Endothelial cell of umbilical vein (primary cell): Measurements from ENCODE around the gene ARHGAP32. TPM values are rescaled to one million over a fixed set of nuclear protein-coding genes. Genes with fewer than 3 reads are reported as not detected.

Experiments used
- BruUV-seq: library from RNA; stranded (reverse); fragments of 400-500 nt; replicated peaks from 2 replicates; lab custom pipeline; 2021; lab: Mats Ljungman, UMichigan
- CTCF ChIA-PET: fragments of 300-600, 350-600 bp; sonication (Branson Sonifier 250); formaldehyde crosslinking; loops from one replicate; lab custom pipeline; 2021; ENCODE audit warnings: antibody characterized with exemption, inconsistent platforms; lab: Charles Lee
- POLR2A ChIA-PET: fragments of 300-600, 350-600 bp; sonication (Branson Sonifier 250); formaldehyde crosslinking; loops from one replicate; lab custom pipeline; 2021; ENCODE audit warnings: antibody characterized with exemption, inconsistent platforms; lab: Charles Lee
- DNase-seq: peaks from one replicate; pipeline ENCODE4 v3.0.0-alpha.2; 2011; ENCODE audit warnings: low read depth, low spot score
- FAIRE-seq: peaks from 2 replicates; lab custom pipeline; 2011; peaks lifted over from hg19 to GRCh38; lab: Jason Lieb, UNC
- H2AFZ ChIP-seq: 2 replicates; pipeline ENCODE4 v1.6.0; 2012; ENCODE audit warnings: low read depth, low read length, control low read depth, inconsistent platforms
- H3K27ac ChIP-seq: 2 replicates; pipeline ENCODE4 v1.5.1; 2011; ENCODE audit warnings: low read depth, mild to moderate bottlenecking, control low read depth, low read length, moderate library complexity; ENCODE audit not compliant: insufficient read depth
- H3K27me3 ChIP-seq, 2 experiments: 2 replicates each; pipeline versions ENCODE4 v1.6.0 to v1.6.1; 2011; ENCODE audit warnings: low read length in 2 of 2, mixed read lengths in 1 of 2; ENCODE audit not compliant: control insufficient read depth in 2 of 2, insufficient read depth in 2 of 2
- H3K36me3 ChIP-seq, 2 experiments: 2 replicates in 1 of 2; 3 replicates in 1 of 2; pipeline ENCODE4 v1.5.1; 2011; ENCODE audit warnings: low read length in 2 of 2, mild to moderate bottlenecking in 1 of 2, moderate library complexity in 1 of 2; ENCODE audit not compliant: control insufficient read depth in 2 of 2, insufficient read depth in 2 of 2; ENCODE audit errors: extremely low read depth in 1 of 2
- H3K4me1 ChIP-seq: 3 replicates; pipeline ENCODE4 v1.5.1; 2011; ENCODE audit warnings: mild to moderate bottlenecking, low read length; ENCODE audit not compliant: control insufficient read depth, insufficient read depth; ENCODE audit errors: extremely low read depth
- H3K4me2 ChIP-seq: 2 replicates; pipeline ENCODE4 v1.6.1; 2011; ENCODE audit warnings: low read length, control low read depth, mixed read lengths; ENCODE audit not compliant: insufficient read depth
- H3K4me3 ChIP-seq, 3 experiments: fragments of 200-600 bp in 1 of 3; sonication (generic), shearing (Covaris generic) in 1 of 3; replicated peaks in 1 of 3; 2 replicates each; pipeline ENCODE4 v1.5.1; 2011 to 2016; ENCODE audit warnings: control low read depth in 3 of 3, low read length in 3 of 3, mild to moderate bottlenecking in 2 of 3, inconsistent platforms in 1 of 3, low read depth in 1 of 3, moderate library complexity in 1 of 3; ENCODE audit not compliant: insufficient read depth in 1 of 3
- H3K79me2 ChIP-seq: 2 replicates; pipeline ENCODE4 v1.6.0; 2012; ENCODE audit warnings: low read length, inconsistent platforms; ENCODE audit not compliant: control insufficient read depth, insufficient read depth
- H3K9ac ChIP-seq: replicated peaks from 2 replicates; pipeline ENCODE3; 2011; ENCODE audit warnings: low read length, control low read depth; ENCODE audit not compliant: insufficient read depth; ENCODE audit errors: extremely low read depth
- H3K9me1 ChIP-seq: replicated peaks from 3 replicates; pipeline ENCODE4 v1.6.0; 2011; ENCODE audit warnings: mild to moderate bottlenecking, low read length; ENCODE audit not compliant: control insufficient read depth, insufficient read depth; ENCODE audit errors: extremely low read depth
- H3K9me3 ChIP-seq: replicated peaks from 2 replicates; pipeline ENCODE4 v1.5.1; 2012; ENCODE audit warnings: low read length, inconsistent platforms; ENCODE audit not compliant: control insufficient read depth, insufficient read depth
- H4K20me1 ChIP-seq: replicated peaks from 2 replicates; pipeline ENCODE3; 2011; ENCODE audit warnings: mild to moderate bottlenecking, low read length; ENCODE audit not compliant: control insufficient read depth, insufficient read depth; ENCODE audit errors: extremely low read depth
- CTCF ChIP-seq, 2 donors: IDR thresholded peaks; 1 replicate in 1 of 2; 2 replicates in 1 of 2; pipeline ENCODE4 v1.5.1; 2011; ENCODE audit warnings: low read length in 2 of 2, mild to moderate bottlenecking in 2 of 2, moderate library complexity in 2 of 2, control low read depth in 1 of 2, inconsistent platforms in 1 of 2, low read depth in 1 of 2; ENCODE audit not compliant: insufficient read depth in 1 of 2; ENCODE audit errors: extremely low read depth in 1 of 2
- EZH2 ChIP-seq: IDR thresholded peaks from 2 replicates; pipeline ENCODE4 v1.6.1; 2012; ENCODE audit warnings: borderline replicate concordance, low read depth, mild to moderate bottlenecking, moderate library complexity, low read length, inconsistent platforms; ENCODE audit not compliant: severe bottlenecking
- FOS ChIP-seq: IDR thresholded peaks from 2 replicates; pipeline ENCODE4 v1.6.1; 2011; ENCODE audit warnings: mild to moderate bottlenecking, low read length, moderate library complexity, borderline replicate concordance; ENCODE audit not compliant: insufficient read depth
- GATA2 ChIP-seq: IDR thresholded peaks from 2 replicates; pipeline ENCODE4 v1.7.0; 2011; ENCODE audit warnings: low read depth, mild to moderate bottlenecking, moderate library complexity, mixed read lengths, low read length; ENCODE audit not compliant: insufficient read length, insufficient read depth
- JUN ChIP-seq: IDR thresholded peaks from 2 replicates; pipeline ENCODE4 v1.6.1; 2011; ENCODE audit warnings: borderline replicate concordance, low read depth; ENCODE audit not compliant: insufficient read length, insufficient read depth
- MAX ChIP-seq: IDR thresholded peaks from 2 replicates; pipeline ENCODE4 v1.6.1; 2011; ENCODE audit not compliant: insufficient read depth, insufficient read length
- MYC ChIP-seq: IDR thresholded peaks from one replicate; pipeline ENCODE4 v1.6.1; 2011; ENCODE audit warnings: mild to moderate bottlenecking, low read depth, low read length
- POLR2A ChIP-seq: IDR thresholded peaks from 2 replicates; pipeline ENCODE4 v1.6.1; 2012; ENCODE audit warnings: low read depth, mild to moderate bottlenecking, control low read depth, low read length
- POLR2AphosphoS5 ChIP-seq: IDR thresholded peaks from 2 replicates; pipeline ENCODE4 v1.6.1; 2012; ENCODE audit warnings: low read depth, mild to moderate bottlenecking, control low read depth, low read length, moderate library complexity; ENCODE audit not compliant: insufficient read depth
- dilution Hi-C: fragments of 300-500 bp; cut with MboI; formaldehyde crosslinking; loops from one replicate; pipeline ENCODE4 v1.15.0; 2019; ENCODE audit warnings: low sequenced_read_pairs; ENCODE audit not compliant: extremely low pct_ligation_motif_present
- intact Hi-C: fragments of 100-400 bp; cut with micrococcal nuclease; formaldehyde crosslinking; loops from one replicate; pipeline ENCODE4 v1.10.0; 2022
- polyA plus RNA-seq, 4 experiments: library from polyadenylated mRNA; depleted of rRNA in 3 of 4; stranded (reverse) in 3 of 4; unstranded in 1 of 4; fragments of >200 nt; gene quantifications; 2 replicates each; pipeline versions ENCODE4 v1.2.1 to v1.2.3, GENCODE V29; 2011 to 2012; ENCODE audit warnings: missing spikeins in 1 of 4
- total RNA-seq: library from RNA; stranded (reverse); gene quantifications from 2 replicates; pipeline ENCODE4 v1.2.3, GENCODE V29; 2021

ARHGAP32 gene
- total and polyA plus RNA-seq, 2 donors (not counting 3 experiments of a cell fraction or from before 2014, with no cell fraction given), result 3.4 to 9.1 TPM

- FAIRE-seq (no peak), DNase-seq (no peak)
- Histone ChIP-seq H3K4me2 (no peak overlapping the region), H3K9ac (no peak overlapping the region), H3K79me2 (no peaks in the 10 kb centered on the region), H3K27ac (no peak overlapping the region), H3K4me3 (no peak overlapping the region), H3K4me1 (no peaks in the 10 kb centered on the region), H3K9me1 (no peaks in the 10 kb centered on the region), H3K27me3 (peaks cover 8 to 22% of the 10 kb centered on the region in 2 experiments), H4K20me1 (no peaks in the 10 kb centered on the region), H3K36me3 (no peaks in the 10 kb centered on the region), H2AFZ (no peak overlapping the region), H3K9me3 (no peaks in the 10 kb centered on the region)
- TF ChIP-seq EZH2, result no peak
- TF ChIP-seq MAX, result no peak
- TF ChIP-seq FOS, result no peak
- TF ChIP-seq JUN, result no peak
- TF ChIP-seq MYC, result no peak
- no peak for TF ChIP-seq POLR2A
- TF ChIP-seq POLR2AphosphoS5, result no peak
- no peak for TF ChIP-seq GATA2
- TF ChIP-seq CTCF (IDR thresholded peaks at IDR 0.05; ENCODE audit: extremely low read depth in 1 of 2, insufficient read depth in 1 of 2, low read depth in 1 of 2, low read length in 2 of 2), result no peak
- dilution Hi-C loops (no loop called here), intact Hi-C loops (loop anchor here (5.0 to 10.0 kb wide), 4 partner anchors 160 to 795 kb away; no protein-coding TSS in a partner anchor)
- no TSS peak for BruUV-seq
- ChIA-PET CTCF (interaction anchor here (0.7 to 17.4 kb wide), 24 partner anchors 8 to 925 kb away, joined by 3 to 951 read pairs (median 10); partner anchors contain the start of gene KCNJ5), POLR2A (interaction anchor here (0.8 to 1.7 kb wide), 2 partner anchors 49 to 72 kb away, joined by 4 to 5 read pairs; no protein-coding TSS in a partner anchor)
These were observed 235.0 kb downstream of the ARHGAP32 start for GRCh38 chr11:128957202-128957482.
